ENCODE data around the gene INPP5A.
"Not testable (repeated sequence)": the region's sequence is repeated elsewhere in the genome, so short reads cannot be mapped to it uniquely, and the experiment has no call there.

Gene INPP5A

GRCh38 chr10:132752378-132752777 is 214.8 kb downstream of the INPP5A start:
- DNase-seq: no peak

GRCh38 chr10:132752961-132753360 is 215.4 kb downstream of the INPP5A start:
- DNase-seq: no peak

GRCh38 chr10:132753596-132753995 is 216.0 kb downstream of the INPP5A start:
- DNase-seq: no peak

- no peak for DNase-seq
Observed at GRCh38 chr10:132754071-132754470, 216.5 kb downstream of the INPP5A start.

- no peak for DNase-seq
Observed at GRCh38 chr10:132755166-132755711, 217.7 kb downstream of the INPP5A start.

- DNase-seq: no peak
Observed at GRCh38 chr10:132756591-132756990, 219.0 kb downstream of the INPP5A start.

GRCh38 chr10:132757171-132757570 is 219.6 kb downstream of the INPP5A start:
- DNase-seq: no peak

GRCh38 chr10:132758865-132759264 is 221.3 kb downstream of the INPP5A start:
- DNase-seq: no peak

- no peak for DNase-seq
Observed at GRCh38 chr10:132761395-132762060, 223.9 kb downstream of the INPP5A start.

GRCh38 chr10:132762267-132762666 is 224.7 kb downstream of the INPP5A start:
- DNase-seq: peak; percentile 8

- DNase-seq: no peak
Observed at GRCh38 chr10:132763545-132763944, 226.0 kb downstream of the INPP5A start.

GRCh38 chr10:132764108-132764507 is 226.5 kb downstream of the INPP5A start:
- no peak for DNase-seq

GRCh38 chr10:132765435-132765834 is 227.8 kb downstream of the INPP5A start:
- no peak for DNase-seq

- no peak for DNase-seq
Observed at GRCh38 chr10:132766291-132766690, 228.7 kb downstream of the INPP5A start.

- DNase-seq: no peak
Observed at GRCh38 chr10:132768346-132769248, 231.0 kb downstream of the INPP5A start.

- DNase-seq: no peak
Observed at GRCh38 chr10:132770061-132771021, 232.8 kb downstream of the INPP5A start.

- DNase-seq: not testable (repeated sequence)
Observed at GRCh38 chr10:132772816-132773215, 235.2 kb downstream of the INPP5A start.

GRCh38 chr10:132774181-132774901 is 236.8 kb downstream of the INPP5A start:
- no peak for DNase-seq

- DNase-seq: no peak
Observed at GRCh38 chr10:132774902-132775863, 237.6 kb downstream of the INPP5A start.

- DNase-seq: no peak
Observed at GRCh38 chr10:132776186-132776585, 238.6 kb downstream of the INPP5A start.

GRCh38 chr10:132776821-132777220 is 239.2 kb downstream of the INPP5A start:
- DNase-seq: no peak
